H1 (cell line): Measurements from ENCODE around the gene MAP3K6. TPM values are rescaled to one million over a fixed set of nuclear protein-coding genes. Genes with fewer than 3 reads are reported as not detected.

Source experiments
- ASH2L ChIP-seq: fragments of 200-600, 300-600 bp; sonication (generic); IDR thresholded peaks from one replicate; pipeline ENCODE4 v1.7.1; 2017; ENCODE audit warnings: low read length
- CTBP2 ChIP-seq: IDR thresholded peaks from 2 replicates; pipeline ENCODE4 v1.7.0; 2011; ENCODE audit warnings: borderline replicate concordance, mild to moderate bottlenecking, moderate library complexity, mixed read lengths, low read length; ENCODE audit not compliant: insufficient read depth, insufficient read length
- FOSL1 ChIP-seq: IDR thresholded peaks from 2 replicates; pipeline ENCODE4 v1.6.1; 2011; ENCODE audit warnings: mild to moderate bottlenecking, low read depth, low read length, moderate library complexity; ENCODE audit not compliant: insufficient read depth
- GABPA ChIP-seq: IDR thresholded peaks from 2 replicates; pipeline ENCODE4 v1.6.1; 2011; ENCODE audit warnings: mild to moderate bottlenecking, low read length, moderate library complexity, borderline replicate concordance; ENCODE audit not compliant: insufficient read depth
- HDAC2 ChIP-seq, 2 experiments: fragments of 300-600 bp in 1 of 2; sonication (generic) in 1 of 2; IDR thresholded peaks; 2 replicates each; pipeline ENCODE4 v1.6.1; 2011 to 2012; ENCODE audit warnings: low read depth in 2 of 2, low read length in 2 of 2, mild to moderate bottlenecking in 2 of 2, moderate library complexity in 2 of 2, borderline replicate concordance in 1 of 2, inconsistent platforms in 1 of 2
- JUN ChIP-seq: IDR thresholded peaks from 2 replicates; pipeline ENCODE4 v1.6.1; 2011; ENCODE audit warnings: low read depth, mild to moderate bottlenecking, improper control_type of control experiment, low read length
- KDM1A ChIP-seq: fragments of 200-600, 300-600 bp; sonication (generic); IDR thresholded peaks from 2 replicates; pipeline ENCODE4 v1.7.1; 2016; ENCODE audit warnings: mild to moderate bottlenecking, low read length, borderline replicate concordance
- KDM5A ChIP-seq: fragments of 200-600 bp; IDR thresholded peaks from 2 replicates; pipeline ENCODE4 v1.7.1; 2012; ENCODE audit warnings: mild to moderate bottlenecking, low read length, inconsistent platforms, mixed read lengths
- NANOG ChIP-seq: IDR thresholded peaks from 2 replicates; pipeline ENCODE4 v1.6.1; 2011; ENCODE audit warnings: low read length, low read depth, mild to moderate bottlenecking, inconsistent platforms; ENCODE audit not compliant: insufficient read depth, poor library complexity, severe bottlenecking
- POLR2A ChIP-seq, 2 experiments: IDR thresholded peaks; 1 replicate in 1 of 2; 2 replicates in 1 of 2; pipeline ENCODE4 v1.6.1; 2011; ENCODE audit warnings: low read depth in 2 of 2, low read length in 2 of 2, mild to moderate bottlenecking in 2 of 2; ENCODE audit errors: control extremely low read depth in 1 of 2
- POLR2AphosphoS5 ChIP-seq: IDR thresholded peaks from 2 replicates; pipeline ENCODE4 v1.6.1; 2011; ENCODE audit warnings: low read depth, low read length
- POU5F1 ChIP-seq: IDR thresholded peaks from 2 replicates; pipeline ENCODE4 v1.6.1; 2011; ENCODE audit warnings: low read depth, mild to moderate bottlenecking, low read length, moderate library complexity
- RXRA ChIP-seq: IDR thresholded peaks from 2 replicates; pipeline ENCODE4 v1.6.1; 2011; ENCODE audit warnings: low read depth, mild to moderate bottlenecking, low read length, moderate library complexity; ENCODE audit not compliant: insufficient read depth
- SIRT6 ChIP-seq: IDR thresholded peaks from one replicate; pipeline ENCODE4 v1.7.1; 2012; ENCODE audit warnings: low read length, inconsistent platforms
- SP1 ChIP-seq: IDR thresholded peaks from 2 replicates; pipeline ENCODE4 v1.6.1; 2011; ENCODE audit warnings: low read depth, low read length
- TEAD4 ChIP-seq: IDR thresholded peaks from 2 replicates; pipeline ENCODE4 v1.6.1; 2012; ENCODE audit warnings: low read depth, low read length, inconsistent platforms, mixed read lengths
- polyA plus RNA-seq, 7 experiments: library from polyadenylated mRNA; depleted of rRNA in 3 of 7; stranded (reverse) in 5 of 7; unstranded in 2 of 7; fragments of >200 nt in 5 of 7; fragments of 200-250 nt in 2 of 7; gene quantifications; 1 replicate in 5 of 7; 2 replicates in 1 of 7; 4 replicates in 1 of 7; pipeline versions ENCODE4 v1.2.1 to v1.2.3, GENCODE V29; 2011 to 2013; ENCODE audit warnings: missing spikeins in 2 of 7, mixed read lengths in 2 of 7
- total RNA-seq: library from RNA; stranded (reverse); fragmentation: NEBNext Ultra II Directional; extraction: Animal tissue kit (Norgen Biotek cat#: 25700); gene quantifications from 2 replicates; pipeline ENCODE4 v1.2.1, GENCODE V29; 2021

Gene MAP3K6
- total and polyA plus RNA-seq, 2 of the 8 experiments (the other 6 are each of a cell fraction or from before 2014, with no cell fraction given), result 7.4 to 7.6 TPM

GRCh38 chr1:27366411-27367159 lies at the start of gene MAP3K6 (continued):
- TF ChIP-seq FOSL1 (no peak), CTBP2 (no peak), POLR2A (IDR thresholded peaks at IDR 0.05; ENCODE audit: control extremely low read depth in 1 of 2, low read depth in 2 of 2, low read length in 2 of 2) (0 out of 3 replicates have a peak, but pooled peaks of 1 of the 2 experiments have one; percentile 17), SIRT6 (no peak), SP1 (peak; percentile 91), KDM5A (no peak), POLR2AphosphoS5 (no peak), RXRA (no peak), GABPA (no peak), POU5F1 (no peak), JUN (no peak), NANOG (no peak), KDM1A (no peak), HDAC2 (IDR thresholded peaks at IDR 0.05; ENCODE audit: borderline replicate concordance in 1 of 2, low read depth in 2 of 2, low read length in 2 of 2) (peak in 1 of 2 experiments; percentile 16; a peak in 1 of 4 replicates), ASH2L (peak; percentile 59), TEAD4 (peak; percentile 26; the same call in 1 of the 2 replicates)
